Liver (tissue), 9 donors: ENCODE data around the gene UGT3A1. TPM values are rescaled to one million over a fixed set of nuclear protein-coding genes. Genes with fewer than 3 reads are reported as not detected.

Experiments used
- DNase-seq: peaks from one replicate; pipeline ENCODE4 v3.0.0-alpha.2; 2017; ENCODE audit warnings: low spot score
- H3K27ac ChIP-seq, 2 donors: one replicate each; pipeline ENCODE4 v1.7.0; 2013; ENCODE audit warnings: inconsistent platforms in 2 of 2, low read length in 2 of 2, control low read depth in 1 of 2, low read depth in 1 of 2, mild to moderate bottlenecking in 1 of 2
- H3K27me3 ChIP-seq, 4 donors: one replicate each; pipeline versions ENCODE4 v1.6.1 to v1.7.0; 2013; ENCODE audit warnings: low read length in 3 of 4, inconsistent platforms in 1 of 4, mild to moderate bottlenecking in 1 of 4, moderate library complexity in 1 of 4; ENCODE audit not compliant: control insufficient read depth in 4 of 4, insufficient read depth in 4 of 4
- H3K36me3 ChIP-seq, 4 donors: one replicate each; pipeline versions ENCODE4 v1.6.1 to v1.7.0; 2013; ENCODE audit warnings: low read length in 3 of 4, mild to moderate bottlenecking in 3 of 4, low read depth in 1 of 4, moderate library complexity in 1 of 4; ENCODE audit not compliant: control insufficient read depth in 4 of 4, insufficient read depth in 3 of 4
- H3K4me1 ChIP-seq, 4 donors: one replicate each; pipeline versions ENCODE4 v1.6.1 to v1.7.0; 2013; ENCODE audit warnings: low read length in 3 of 4, mild to moderate bottlenecking in 3 of 4, moderate library complexity in 1 of 4; ENCODE audit not compliant: control insufficient read depth in 4 of 4, insufficient read depth in 4 of 4
- H3K4me3 ChIP-seq, 3 donors: one replicate each; pipeline versions ENCODE4 v1.6.1 to v1.7.0; 2013; ENCODE audit warnings: low read length in 3 of 3, control low read depth in 1 of 3, low read depth in 1 of 3, mild to moderate bottlenecking in 1 of 3
- H3K9ac ChIP-seq, 2 donors: one replicate each; pipeline ENCODE4 v1.7.0; 2013; ENCODE audit warnings: low read length in 2 of 2, mild to moderate bottlenecking in 2 of 2, moderate library complexity in 2 of 2, control low read depth in 1 of 2, low read depth in 1 of 2
- H3K9me3 ChIP-seq, 4 donors: one replicate each; pipeline versions ENCODE4 v1.6.1 to v1.7.0; 2013; ENCODE audit warnings: low read length in 3 of 4; ENCODE audit not compliant: control insufficient read depth in 4 of 4
- EGR1 ChIP-seq, 2 donors: IDR thresholded peaks; 2 replicates each; pipeline ENCODE4 v1.6.1; 2016 to 2018; ENCODE audit warnings: antibody characterized with exemption in 2 of 2, low read depth in 2 of 2
- FOXA1 ChIP-seq: IDR thresholded peaks from 2 replicates; pipeline ENCODE4 v1.6.1; 2016; ENCODE audit warnings: antibody characterized with exemption
- FOXA2 ChIP-seq: IDR thresholded peaks from 2 replicates; pipeline ENCODE4 v1.6.1; 2016; ENCODE audit warnings: antibody characterized with exemption
- GABPA ChIP-seq, 2 donors: IDR thresholded peaks in 1 of 2; conservative IDR thresholded peaks in 1 of 2; 2 replicates each; pipeline ENCODE4 v1.6.1; 2016; ENCODE audit warnings: antibody characterized with exemption in 2 of 2, mild to moderate bottlenecking in 1 of 2, moderate library complexity in 1 of 2
- HNF4A ChIP-seq, 2 donors: conservative IDR thresholded peaks; 2 replicates each; pipeline ENCODE4 v1.6.1; 2016; ENCODE audit warnings: antibody characterized with exemption in 2 of 2, mild to moderate bottlenecking in 2 of 2
- HNF4G ChIP-seq: IDR thresholded peaks from 2 replicates; pipeline ENCODE4 v1.6.1; 2016; ENCODE audit warnings: antibody characterized with exemption
- JUND ChIP-seq, 2 donors: IDR thresholded peaks; 2 replicates each; pipeline ENCODE4 v1.6.1; 2016; ENCODE audit warnings: antibody characterized with exemption in 2 of 2
- NR2F2 ChIP-seq: IDR thresholded peaks from 2 replicates; pipeline ENCODE4 v1.6.1; 2016; ENCODE audit warnings: antibody characterized with exemption
- RAD21 ChIP-seq, 2 donors: IDR thresholded peaks; 2 replicates each; pipeline ENCODE4 v1.6.1; 2016; ENCODE audit warnings: antibody characterized with exemption in 2 of 2, mild to moderate bottlenecking in 2 of 2
- RXRA ChIP-seq, 2 donors: IDR thresholded peaks; 2 replicates each; pipeline ENCODE4 v1.6.1; 2017 to 2018; ENCODE audit warnings: antibody characterized with exemption in 2 of 2, mild to moderate bottlenecking in 1 of 2
- SP1 ChIP-seq: IDR thresholded peaks from 2 replicates; pipeline ENCODE4 v1.6.1; 2018; ENCODE audit warnings: antibody characterized with exemption, mild to moderate bottlenecking
- TAF1 ChIP-seq: conservative IDR thresholded peaks from 2 replicates; pipeline ENCODE4 v1.6.1; 2016; ENCODE audit warnings: antibody characterized with exemption, mild to moderate bottlenecking
- YY1 ChIP-seq: IDR thresholded peaks from 2 replicates; pipeline ENCODE4 v1.6.1; 2016; ENCODE audit warnings: antibody characterized with exemption, mild to moderate bottlenecking
- WGBS: extraction: QIAGEN DNeasy Blood & Tissue Kit; methylation state at CpG from one replicate; pipeline ENCODE4 v1.1.7; 2013; 5-methylcytosine and 5-hydroxymethylcytosine counted together
- polyA plus RNA-seq, 2 donors: library from polyadenylated mRNA; stranded (reverse) in 1 of 2; unstranded in 1 of 2; fragments of 200-250 nt in 1 of 2; fragments of >200 nt in 1 of 2; fragmentation: Nextera tagmentation in 1 of 2; extraction: Ambion mirVana in 1 of 2; gene quantifications; one replicate each; pipeline versions ENCODE4 v1.2.1 to v1.2.3, GENCODE V29; 2013 to 2015
- total RNA-seq, 2 donors: library from RNA; depleted of rRNA; stranded (reverse); fragments of >200 nt; gene quantifications; one replicate each; pipeline ENCODE4 v1.2.3, GENCODE V29; 2014
- TF ChIP-seq, protein P1 (sequence below): IDR thresholded peaks from 2 replicates; pipeline ENCODE4 v1.6.1; 2016; ENCODE audit warnings: antibody characterized with exemption
- TF ChIP-seq, protein P2 (sequence below): IDR thresholded peaks from 2 replicates; pipeline ENCODE4 v1.6.1; 2016; ENCODE audit warnings: antibody characterized with exemption
- TF ChIP-seq, protein P3 (sequence below): fragments of 150-350 bp; IDR thresholded peaks from 2 replicates; pipeline ENCODE4 v1.5.1; 2017; ENCODE audit warnings: improper control_type of control experiment, low read depth, low read length; ENCODE audit not compliant: missing input control
- TF ChIP-seq, protein P4 (sequence below): IDR thresholded peaks from 2 replicates; pipeline ENCODE4 v1.6.1; 2016; ENCODE audit warnings: antibody characterized with exemption
- TF ChIP-seq, protein P5 (sequence below): IDR thresholded peaks from 2 replicates; pipeline ENCODE4 v1.6.1; 2016; ENCODE audit warnings: antibody characterized with exemption, mild to moderate bottlenecking
- donor health status: healthy.
- donor health status: healthy.
- donor health status: healthy.
- donor health status: healthy.
- donor health status: healthy.

The UGT3A1 gene
- total and polyA plus RNA-seq, 4 donors = 0.28 to 60.6 (median 21.0) TPM

DNA sequence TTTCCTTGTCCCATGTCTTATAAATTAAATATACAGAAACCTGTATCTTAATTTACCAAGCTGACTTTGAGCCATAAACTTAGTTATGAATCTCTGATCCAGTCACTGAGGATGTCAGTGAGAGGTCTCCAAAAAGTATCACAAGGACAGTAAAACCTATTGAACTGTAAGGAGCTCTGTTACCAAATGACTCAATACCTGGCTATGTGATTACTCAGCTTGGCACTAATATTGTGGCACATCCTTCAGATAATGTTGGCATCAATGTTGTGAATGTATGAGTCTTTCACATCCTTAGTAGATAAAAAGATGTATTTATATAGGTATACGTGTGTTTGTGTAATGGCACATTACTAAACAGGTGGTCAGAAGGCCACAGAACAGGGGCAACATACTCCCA lies 34.8 kb downstream of the UGT3A1 start:
- WGBS = 93% methylated on average over 1 of the region's 1 CpG
- TF ChIP-seq JUND (IDR thresholded peaks at IDR 0.05) (no peak), TAF1 (no peak), FOXA2 (no peak), GABPA (IDR thresholded peaks at IDR 0.05 in 1 of 2, conservative IDR thresholded peaks at IDR 0.05 in 1 of 2) (no peak), RAD21 (IDR thresholded peaks at IDR 0.05) (no peak), EGR1 (IDR thresholded peaks at IDR 0.05; ENCODE audit: low read depth in 2 of 2) (no peak), SP1 (no peak), HNF4A (conservative IDR thresholded peaks at IDR 0.05) (no peak), NR2F2 (no peak), FOXA1 (no peak), YY1 (no peak), HNF4G (no peak), RXRA (IDR thresholded peaks at IDR 0.05) (no peak)
- TF ChIP-seq, protein P1, sequence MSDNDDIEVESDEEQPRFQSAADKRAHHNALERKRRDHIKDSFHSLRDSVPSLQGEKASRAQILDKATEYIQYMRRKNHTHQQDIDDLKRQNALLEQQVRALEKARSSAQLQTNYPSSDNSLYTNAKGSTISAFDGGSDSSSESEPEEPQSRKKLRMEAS = no peak
- TF ChIP-seq, protein P2, sequence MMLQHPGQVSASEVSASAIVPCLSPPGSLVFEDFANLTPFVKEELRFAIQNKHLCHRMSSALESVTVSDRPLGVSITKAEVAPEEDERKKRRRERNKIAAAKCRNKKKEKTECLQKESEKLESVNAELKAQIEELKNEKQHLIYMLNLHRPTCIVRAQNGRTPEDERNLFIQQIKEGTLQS = no peak
- TF ChIP-seq, protein P3, sequence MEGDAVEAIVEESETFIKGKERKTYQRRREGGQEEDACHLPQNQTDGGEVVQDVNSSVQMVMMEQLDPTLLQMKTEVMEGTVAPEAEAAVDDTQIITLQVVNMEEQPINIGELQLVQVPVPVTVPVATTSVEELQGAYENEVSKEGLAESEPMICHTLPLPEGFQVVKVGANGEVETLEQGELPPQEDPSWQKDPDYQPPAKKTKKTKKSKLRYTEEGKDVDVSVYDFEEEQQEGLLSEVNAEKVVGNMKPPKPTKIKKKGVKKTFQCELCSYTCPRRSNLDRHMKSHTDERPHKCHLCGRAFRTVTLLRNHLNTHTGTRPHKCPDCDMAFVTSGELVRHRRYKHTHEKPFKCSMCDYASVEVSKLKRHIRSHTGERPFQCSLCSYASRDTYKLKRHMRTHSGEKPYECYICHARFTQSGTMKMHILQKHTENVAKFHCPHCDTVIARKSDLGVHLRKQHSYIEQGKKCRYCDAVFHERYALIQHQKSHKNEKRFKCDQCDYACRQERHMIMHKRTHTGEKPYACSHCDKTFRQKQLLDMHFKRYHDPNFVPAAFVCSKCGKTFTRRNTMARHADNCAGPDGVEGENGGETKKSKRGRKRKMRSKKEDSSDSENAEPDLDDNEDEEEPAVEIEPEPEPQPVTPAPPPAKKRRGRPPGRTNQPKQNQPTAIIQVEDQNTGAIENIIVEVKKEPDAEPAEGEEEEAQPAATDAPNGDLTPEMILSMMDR = no peak
- TF ChIP-seq, protein P4, sequence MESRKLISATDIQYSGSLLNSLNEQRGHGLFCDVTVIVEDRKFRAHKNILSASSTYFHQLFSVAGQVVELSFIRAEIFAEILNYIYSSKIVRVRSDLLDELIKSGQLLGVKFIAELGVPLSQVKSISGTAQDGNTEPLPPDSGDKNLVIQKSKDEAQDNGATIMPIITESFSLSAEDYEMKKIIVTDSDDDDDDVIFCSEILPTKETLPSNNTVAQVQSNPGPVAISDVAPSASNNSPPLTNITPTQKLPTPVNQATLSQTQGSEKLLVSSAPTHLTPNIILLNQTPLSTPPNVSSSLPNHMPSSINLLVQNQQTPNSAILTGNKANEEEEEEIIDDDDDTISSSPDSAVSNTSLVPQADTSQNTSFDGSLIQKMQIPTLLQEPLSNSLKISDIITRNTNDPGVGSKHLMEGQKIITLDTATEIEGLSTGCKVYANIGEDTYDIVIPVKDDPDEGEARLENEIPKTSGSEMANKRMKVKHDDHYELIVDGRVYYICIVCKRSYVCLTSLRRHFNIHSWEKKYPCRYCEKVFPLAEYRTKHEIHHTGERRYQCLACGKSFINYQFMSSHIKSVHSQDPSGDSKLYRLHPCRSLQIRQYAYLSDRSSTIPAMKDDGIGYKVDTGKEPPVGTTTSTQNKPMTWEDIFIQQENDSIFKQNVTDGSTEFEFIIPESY = no peak
- TF ChIP-seq, protein P5, sequence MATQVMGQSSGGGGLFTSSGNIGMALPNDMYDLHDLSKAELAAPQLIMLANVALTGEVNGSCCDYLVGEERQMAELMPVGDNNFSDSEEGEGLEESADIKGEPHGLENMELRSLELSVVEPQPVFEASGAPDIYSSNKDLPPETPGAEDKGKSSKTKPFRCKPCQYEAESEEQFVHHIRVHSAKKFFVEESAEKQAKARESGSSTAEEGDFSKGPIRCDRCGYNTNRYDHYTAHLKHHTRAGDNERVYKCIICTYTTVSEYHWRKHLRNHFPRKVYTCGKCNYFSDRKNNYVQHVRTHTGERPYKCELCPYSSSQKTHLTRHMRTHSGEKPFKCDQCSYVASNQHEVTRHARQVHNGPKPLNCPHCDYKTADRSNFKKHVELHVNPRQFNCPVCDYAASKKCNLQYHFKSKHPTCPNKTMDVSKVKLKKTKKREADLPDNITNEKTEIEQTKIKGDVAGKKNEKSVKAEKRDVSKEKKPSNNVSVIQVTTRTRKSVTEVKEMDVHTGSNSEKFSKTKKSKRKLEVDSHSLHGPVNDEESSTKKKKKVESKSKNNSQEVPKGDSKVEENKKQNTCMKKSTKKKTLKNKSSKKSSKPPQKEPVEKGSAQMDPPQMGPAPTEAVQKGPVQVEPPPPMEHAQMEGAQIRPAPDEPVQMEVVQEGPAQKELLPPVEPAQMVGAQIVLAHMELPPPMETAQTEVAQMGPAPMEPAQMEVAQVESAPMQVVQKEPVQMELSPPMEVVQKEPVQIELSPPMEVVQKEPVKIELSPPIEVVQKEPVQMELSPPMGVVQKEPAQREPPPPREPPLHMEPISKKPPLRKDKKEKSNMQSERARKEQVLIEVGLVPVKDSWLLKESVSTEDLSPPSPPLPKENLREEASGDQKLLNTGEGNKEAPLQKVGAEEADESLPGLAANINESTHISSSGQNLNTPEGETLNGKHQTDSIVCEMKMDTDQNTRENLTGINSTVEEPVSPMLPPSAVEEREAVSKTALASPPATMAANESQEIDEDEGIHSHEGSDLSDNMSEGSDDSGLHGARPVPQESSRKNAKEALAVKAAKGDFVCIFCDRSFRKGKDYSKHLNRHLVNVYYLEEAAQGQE = no peak
- H3K9ac ChIP-seq = no peak overlapping the region
- no peaks in the 10 kb centered on the region for H3K27me3 ChIP-seq
- no peak overlapping the region for H3K4me3 ChIP-seq
- peaks cover 2 to 19% (median 17%) of the 10 kb centered on the region in 4 donors for H3K36me3 ChIP-seq
- peaks cover 0 to 5% (median 0%) of the 10 kb centered on the region in 4 donors for H3K4me1 ChIP-seq
- H3K9me3 ChIP-seq = no peaks in the 10 kb centered on the region
- H3K27ac ChIP-seq = no peak overlapping the region
- DNase-seq = no peak
